SK-N-SH treated with all-trans-retinoic acid at 6 μM for 48 hours (cell line): ENCODE results near the gene FLYWCH2.
"Not testable (repeated sequence)": the region's sequence is repeated elsewhere in the genome, so short reads cannot be mapped to it uniquely, and the experiment has no call there.

Experiments used
- ATAC-seq: fragments of 200-7000 bp; cut with Tn5 transposase; 3 replicates; pipeline ENCODE4 v1.9.1; 2020; ENCODE audit warnings: mild to moderate bottlenecking, moderate library complexity
- ARNTL ChIP-seq: fragments of 450-650 bp; formaldehyde crosslinking; IDR thresholded peaks from 2 replicates; pipeline ENCODE4 v1.5.0; 2020; ENCODE audit warnings: low read depth, mild to moderate bottlenecking, moderate library complexity, borderline replicate concordance
- BACH2 ChIP-seq: fragments of 250-450 bp; sonication (Bioruptor Pico); IDR thresholded peaks from 2 replicates; pipeline ENCODE4 v1.9.0; 2021; ENCODE audit warnings: mild to moderate bottlenecking, borderline replicate concordance
- CSDC2 ChIP-seq: fragments of 250-450 bp; sonication (Bioruptor Pico); IDR thresholded peaks from 2 replicates; pipeline ENCODE4 v1.5.0; 2020; ENCODE audit warnings: mild to moderate bottlenecking, moderate library complexity
- ESRRG ChIP-seq: fragments of 250-450 bp; sonication (Bioruptor Pico); IDR thresholded peaks from 2 replicates; pipeline ENCODE4 v1.6.1; 2021; ENCODE audit warnings: mild to moderate bottlenecking
- GLIS3 ChIP-seq: fragments of 250-450 bp; sonication (Bioruptor Pico); IDR thresholded peaks from 2 replicates; pipeline ENCODE4 v1.5.0; 2020; ENCODE audit warnings: mild to moderate bottlenecking, moderate library complexity
- ISL1 ChIP-seq: fragments of 250-450 bp; sonication (Bioruptor Pico); IDR thresholded peaks from 2 replicates; pipeline ENCODE4 v2.1.2; 2022; ENCODE audit warnings: mild to moderate bottlenecking, moderate library complexity
- OSR1 ChIP-seq: fragments of 250-450 bp; sonication (Bioruptor Pico); IDR thresholded peaks from 2 replicates; pipeline ENCODE4 v1.8.0; 2022; ENCODE audit warnings: moderate library complexity, mild to moderate bottlenecking, inconsistent platforms
- POU6F1 ChIP-seq: fragments of 250-450 bp; sonication (Bioruptor Pico); IDR thresholded peaks from 2 replicates; pipeline ENCODE4 v1.8.0; 2021; ENCODE audit warnings: low read depth, mild to moderate bottlenecking, moderate library complexity, borderline replicate concordance
- RARB ChIP-seq: fragments of 250-450 bp; sonication (Bioruptor Pico); IDR thresholded peaks from 2 replicates; pipeline ENCODE4 v1.8.0; 2021; ENCODE audit warnings: mild to moderate bottlenecking, moderate library complexity
- SNAI2 ChIP-seq: fragments of 250-450 bp; sonication (Bioruptor Pico); IDR thresholded peaks from 2 replicates; pipeline ENCODE4 v1.5.0; 2020; ENCODE audit warnings: mild to moderate bottlenecking, moderate library complexity
- TCF4 ChIP-seq: fragments of 250-450 bp; sonication (Bioruptor Pico); IDR thresholded peaks from 2 replicates; pipeline ENCODE4 v1.8.0; 2021; ENCODE audit warnings: mild to moderate bottlenecking, moderate library complexity, borderline replicate concordance
- TSHZ2 ChIP-seq: fragments of 250-450 bp; sonication (Bioruptor Pico); IDR thresholded peaks from 2 replicates; pipeline ENCODE4 v1.5.0; 2020; ENCODE audit warnings: mild to moderate bottlenecking, moderate library complexity
- ZFP3 ChIP-seq: fragments of 250-450 bp; sonication (Bioruptor Pico); IDR thresholded peaks from 2 replicates; pipeline ENCODE4 v1.5.0; 2020; ENCODE audit warnings: mild to moderate bottlenecking, moderate library complexity
- ZFP30 ChIP-seq: fragments of 450-650 bp; formaldehyde crosslinking; IDR thresholded peaks from 2 replicates; pipeline ENCODE4 v1.5.0; 2022; ENCODE audit warnings: mild to moderate bottlenecking, moderate library complexity
- ZNF70 ChIP-seq: fragments of 450-650 bp; formaldehyde crosslinking; IDR thresholded peaks from 2 replicates; pipeline ENCODE4 v1.5.0; 2020; ENCODE audit warnings: mild to moderate bottlenecking, moderate library complexity
- ZNF8 ChIP-seq: fragments of 450-650 bp; formaldehyde crosslinking; IDR thresholded peaks from 2 replicates; pipeline ENCODE4 v1.5.0; 2020; ENCODE audit warnings: mild to moderate bottlenecking, moderate library complexity
- TF ChIP-seq, protein P1 (sequence below): fragments of 250-450 bp; sonication (Bioruptor Pico); IDR thresholded peaks from 2 replicates; pipeline ENCODE4 v1.8.0; 2020; ENCODE audit warnings: mild to moderate bottlenecking, moderate library complexity, borderline replicate concordance
- TF ChIP-seq, protein P2 (sequence below): fragments of 250-450 bp; sonication (Bioruptor Pico); IDR thresholded peaks from 2 replicates; pipeline ENCODE4 v1.5.1; 2021; ENCODE audit warnings: mild to moderate bottlenecking, moderate library complexity

Gene FLYWCH2

GRCh38 chr16:2929693-2930092 lies 46.7 kb downstream of the FLYWCH2 start:
- ATAC-seq: no peak
- TF ChIP-seq ISL1 (CRISPR knock-in tag): no peak
- TF ChIP-seq TSHZ2: no peak
- no peak for TF ChIP-seq RARB (CRISPR knock-in tag)
- TF ChIP-seq, protein P1, sequence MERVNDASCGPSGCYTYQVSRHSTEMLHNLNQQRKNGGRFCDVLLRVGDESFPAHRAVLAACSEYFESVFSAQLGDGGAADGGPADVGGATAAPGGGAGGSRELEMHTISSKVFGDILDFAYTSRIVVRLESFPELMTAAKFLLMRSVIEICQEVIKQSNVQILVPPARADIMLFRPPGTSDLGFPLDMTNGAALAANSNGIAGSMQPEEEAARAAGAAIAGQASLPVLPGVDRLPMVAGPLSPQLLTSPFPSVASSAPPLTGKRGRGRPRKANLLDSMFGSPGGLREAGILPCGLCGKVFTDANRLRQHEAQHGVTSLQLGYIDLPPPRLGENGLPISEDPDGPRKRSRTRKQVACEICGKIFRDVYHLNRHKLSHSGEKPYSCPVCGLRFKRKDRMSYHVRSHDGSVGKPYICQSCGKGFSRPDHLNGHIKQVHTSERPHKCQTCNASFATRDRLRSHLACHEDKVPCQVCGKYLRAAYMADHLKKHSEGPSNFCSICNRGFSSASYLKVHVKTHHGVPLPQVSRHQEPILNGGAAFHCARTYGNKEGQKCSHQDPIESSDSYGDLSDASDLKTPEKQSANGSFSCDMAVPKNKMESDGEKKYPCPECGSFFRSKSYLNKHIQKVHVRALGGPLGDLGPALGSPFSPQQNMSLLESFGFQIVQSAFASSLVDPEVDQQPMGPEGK: no peak
- TF ChIP-seq ZNF70: no peak
- TF ChIP-seq TCF4 (CRISPR knock-in tag): no peak
- no peak for TF ChIP-seq ARNTL (CRISPR knock-in tag)
- no peak for TF ChIP-seq ZNF8 (CRISPR knock-in tag)
- no peak for TF ChIP-seq BACH2
- no peak for TF ChIP-seq SNAI2 (CRISPR knock-in tag)
- TF ChIP-seq, protein P2, sequence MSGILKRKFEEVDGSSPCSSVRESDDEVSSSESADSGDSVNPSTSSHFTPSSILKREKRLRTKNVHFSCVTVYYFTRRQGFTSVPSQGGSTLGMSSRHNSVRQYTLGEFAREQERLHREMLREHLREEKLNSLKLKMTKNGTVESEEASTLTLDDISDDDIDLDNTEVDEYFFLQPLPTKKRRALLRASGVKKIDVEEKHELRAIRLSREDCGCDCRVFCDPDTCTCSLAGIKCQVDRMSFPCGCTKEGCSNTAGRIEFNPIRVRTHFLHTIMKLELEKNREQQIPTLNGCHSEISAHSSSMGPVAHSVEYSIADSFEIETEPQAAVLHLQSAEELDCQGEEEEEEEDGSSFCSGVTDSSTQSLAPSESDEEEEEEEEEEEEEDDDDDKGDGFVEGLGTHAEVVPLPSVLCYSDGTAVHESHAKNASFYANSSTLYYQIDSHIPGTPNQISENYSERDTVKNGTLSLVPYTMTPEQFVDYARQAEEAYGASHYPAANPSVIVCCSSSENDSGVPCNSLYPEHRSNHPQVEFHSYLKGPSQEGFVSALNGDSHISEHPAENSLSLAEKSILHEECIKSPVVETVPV (CRISPR knock-in tag): no peak
- TF ChIP-seq OSR1 (CRISPR knock-in tag): no peak
- TF ChIP-seq ESRRG: no peak
- no peak for TF ChIP-seq GLIS3
- TF ChIP-seq CSDC2 (CRISPR knock-in tag): no peak
- TF ChIP-seq ZFP30 (CRISPR knock-in tag): no peak

- ATAC-seq: no peak
- TF ChIP-seq TSHZ2 (no peak), ZNF70 (no peak), RARB (CRISPR knock-in tag) (no peak), OSR1 (CRISPR knock-in tag) (no peak), ARNTL (CRISPR knock-in tag) (no peak), ZFP3 (CRISPR knock-in tag) (no peak), POU6F1 (CRISPR knock-in tag) (no peak), SNAI2 (CRISPR knock-in tag) (no peak)
- TF ChIP-seq, protein P2 (CRISPR knock-in tag): no peak
Observed at GRCh38 chr16:2930236-2930635, 47.2 kb downstream of the FLYWCH2 start.

- not testable (repeated sequence) for ATAC-seq
Observed at GRCh38 chr16:2931231-2931914, 48.4 kb downstream of the FLYWCH2 start.
